Testis (tissue), 2 donors: ENCODE measurements around the gene PLEKHA7.

Experiments used
- POLR2A ChIP-seq: fragments of 450-650 bp; IDR thresholded peaks from one replicate; pipeline ENCODE4 v1.6.1; 2017; ENCODE audit warnings: antibody characterized with exemption, mild to moderate bottlenecking, moderate library complexity
- TF ChIP-seq, protein P1 (sequence below), 3 experiments: fragments of 450-650 bp in 2 of 3; fragments of 200-600 bp in 1 of 3; sonication (generic) in 1 of 3; IDR thresholded peaks; one replicate each; pipeline ENCODE4 v1.5.1; 2016 to 2019; ENCODE audit warnings: antibody characterized with exemption in 3 of 3, mild to moderate bottlenecking in 2 of 3, moderate library complexity in 1 of 3

DNA sequence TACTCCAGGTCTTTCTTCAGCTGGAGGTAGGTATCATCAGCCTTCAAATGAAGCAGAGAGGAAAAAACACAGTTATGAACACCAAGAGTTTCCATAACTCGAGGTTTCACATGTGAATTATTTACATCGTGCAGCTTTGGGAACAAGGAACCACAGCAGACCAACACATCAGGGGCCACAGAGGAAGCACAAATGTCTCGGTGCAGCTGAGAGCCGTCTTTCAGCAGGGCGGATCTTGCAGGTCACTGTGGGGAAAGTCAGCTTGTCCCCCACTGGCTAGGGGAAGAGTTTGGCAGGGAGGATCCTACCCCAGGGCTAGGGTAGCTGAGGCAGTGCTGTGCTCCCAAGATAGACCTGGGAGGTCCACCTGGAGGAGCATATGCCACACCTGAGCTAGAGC, 201.1 kb downstream of the PLEKHA7 start:
- TF ChIP-seq, protein P1, sequence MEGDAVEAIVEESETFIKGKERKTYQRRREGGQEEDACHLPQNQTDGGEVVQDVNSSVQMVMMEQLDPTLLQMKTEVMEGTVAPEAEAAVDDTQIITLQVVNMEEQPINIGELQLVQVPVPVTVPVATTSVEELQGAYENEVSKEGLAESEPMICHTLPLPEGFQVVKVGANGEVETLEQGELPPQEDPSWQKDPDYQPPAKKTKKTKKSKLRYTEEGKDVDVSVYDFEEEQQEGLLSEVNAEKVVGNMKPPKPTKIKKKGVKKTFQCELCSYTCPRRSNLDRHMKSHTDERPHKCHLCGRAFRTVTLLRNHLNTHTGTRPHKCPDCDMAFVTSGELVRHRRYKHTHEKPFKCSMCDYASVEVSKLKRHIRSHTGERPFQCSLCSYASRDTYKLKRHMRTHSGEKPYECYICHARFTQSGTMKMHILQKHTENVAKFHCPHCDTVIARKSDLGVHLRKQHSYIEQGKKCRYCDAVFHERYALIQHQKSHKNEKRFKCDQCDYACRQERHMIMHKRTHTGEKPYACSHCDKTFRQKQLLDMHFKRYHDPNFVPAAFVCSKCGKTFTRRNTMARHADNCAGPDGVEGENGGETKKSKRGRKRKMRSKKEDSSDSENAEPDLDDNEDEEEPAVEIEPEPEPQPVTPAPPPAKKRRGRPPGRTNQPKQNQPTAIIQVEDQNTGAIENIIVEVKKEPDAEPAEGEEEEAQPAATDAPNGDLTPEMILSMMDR (IDR thresholded peaks at IDR 0.05): no peak
- TF ChIP-seq POLR2A: no peak
